ENCODE measurements around the gene FIG4.
"Not testable (repeated sequence)": the region's sequence is repeated elsewhere in the genome, so short reads cannot be mapped to it uniquely, and the experiment has no call there.

FIG4 gene

GRCh38 chr6:109759098-109759955 is 68.2 kb downstream of the FIG4 start:
- DNase-seq: no peak

GRCh38 chr6:109760208-109760607 is 69.1 kb downstream of the FIG4 start:
- no peak for DNase-seq

GRCh38 chr6:109762166-109762565 is 71.1 kb downstream of the FIG4 start:
- DNase-seq: no peak

- DNase-seq: no peak
These were observed 71.8 kb downstream of the FIG4 start for GRCh38 chr6:109762769-109763441.

- no peak for DNase-seq
These were observed 75.1 kb downstream of the FIG4 start for GRCh38 chr6:109766167-109766566.

- no peak for DNase-seq
These were observed 76.9 kb downstream of the FIG4 start for GRCh38 chr6:109767961-109768360.

- no peak for DNase-seq
These were observed 77.4 kb downstream of the FIG4 start for GRCh38 chr6:109768485-109768884.

GRCh38 chr6:109769213-109769612 is 78.1 kb downstream of the FIG4 start:
- no peak for DNase-seq

GRCh38 chr6:109770047-109770446 is 79.0 kb downstream of the FIG4 start:
- DNase-seq: no peak

- no peak for DNase-seq
These were observed 79.7 kb downstream of the FIG4 start for GRCh38 chr6:109770779-109771178.

- DNase-seq: not testable (repeated sequence)
These were observed 81.1 kb downstream of the FIG4 start for GRCh38 chr6:109771939-109772755.

- peak in 1 of 56 donors; percentile 56 for DNase-seq
These were observed 81.9 kb downstream of the FIG4 start for GRCh38 chr6:109772883-109773431.

GRCh38 chr6:109781001-109781400 is 89.9 kb downstream of the FIG4 start:
- no peak for DNase-seq

GRCh38 chr6:109782491-109782999 is 91.4 kb downstream of the FIG4 start:
- no peak for DNase-seq

- DNase-seq: no peak
These were observed 92.3 kb downstream of the FIG4 start for GRCh38 chr6:109783250-109783986.

GRCh38 chr6:109787312-109787711 is 96.2 kb downstream of the FIG4 start:
- no peak for DNase-seq

GRCh38 chr6:109788687-109789086 is 97.6 kb downstream of the FIG4 start:
- no peak for DNase-seq

GRCh38 chr6:109790131-109790530 is 99.0 kb downstream of the FIG4 start:
- DNase-seq: no peak

- peak in 18 of 56 donors; percentile 4 to 66 (median 12) for DNase-seq
These were observed 100.2 kb downstream of the FIG4 start for GRCh38 chr6:109791301-109791700.

GRCh38 chr6:109793021-109793420 is 101.9 kb downstream of the FIG4 start:
- no peak for DNase-seq

GRCh38 chr6:109793792-109794191 is 102.7 kb downstream of the FIG4 start:
- peak in 4 of 56 donors; percentile 3 to 15 (median 9) for DNase-seq
